SU-DHL-6 (cell line): ENCODE data around the gene HGFAC.

Experiments
- CTCF ChIP-seq: fragments of 200-600 bp; sonication (generic); IDR thresholded peaks from one replicate; pipeline ENCODE4 v1.5.1; 2017; ENCODE audit warnings: antibody characterized with exemption, mild to moderate bottlenecking, low read length, moderate library complexity; ENCODE audit not compliant: insufficient read depth, poor library complexity, severe bottlenecking
- EZH2phosphoT487 ChIP-seq: fragments of 200-600 bp; sonication (generic), shearing (Covaris generic); conservative IDR thresholded peaks from 2 replicates; pipeline ENCODE4 v1.6.1; 2018; ENCODE audit warnings: mild to moderate bottlenecking, antibody characterized with exemption, low read length, moderate library complexity, mixed read lengths

- TF ChIP-seq EZH2phosphoT487 (no peak), CTCF (no peak)
Measured at GRCh38 chr4:3427706-3428446, 13.9 kb upstream of the HGFAC start.
